ENCODE results near the gene MRPL11. TPM values are rescaled to one million over a fixed set of nuclear protein-coding genes. Genes with fewer than 3 reads are reported as not detected.

The MRPL11 gene
- total RNA-seq, 1 experiment from 2014 or later: 69.1 TPM

- intact Hi-C loops (cut with micrococcal nuclease): no loop called here
- no peaks in the 10 kb centered on the region for H3K4me1 Mint-ChIP-seq (ENCODE audit: insufficient read depth, unreplicated experiment)
- POLR2A ChIA-PET: interaction anchor here (1.3 kb wide), 1 partner anchor 31 kb away, joined by 4 read pairs; the partner anchor contains the start of gene MRPL11
- no TSS peak for BruUV-seq (replicated peaks)
- H3K27me3 Mint-ChIP-seq (ENCODE audit: insufficient read depth, unreplicated experiment): no peaks in the 10 kb centered on the region
- no peak overlapping the region for H3K4me3 Mint-ChIP-seq (ENCODE audit: unreplicated experiment)
- peaks cover 18% of the 10 kb centered on the region for H3K36me3 Mint-ChIP-seq (ENCODE audit: insufficient read depth, unreplicated experiment)
- CTCF ChIA-PET: interaction anchor here (0.6 to 1.4 kb wide), 2 partner anchors 8 to 673 kb away, joined by 3 to 9 read pairs; no protein-coding TSS in a partner anchor
- no peak overlapping the region for H3K27ac Mint-ChIP-seq (ENCODE audit: low read depth, unreplicated experiment)
- TF ChIP-seq, protein P1, sequence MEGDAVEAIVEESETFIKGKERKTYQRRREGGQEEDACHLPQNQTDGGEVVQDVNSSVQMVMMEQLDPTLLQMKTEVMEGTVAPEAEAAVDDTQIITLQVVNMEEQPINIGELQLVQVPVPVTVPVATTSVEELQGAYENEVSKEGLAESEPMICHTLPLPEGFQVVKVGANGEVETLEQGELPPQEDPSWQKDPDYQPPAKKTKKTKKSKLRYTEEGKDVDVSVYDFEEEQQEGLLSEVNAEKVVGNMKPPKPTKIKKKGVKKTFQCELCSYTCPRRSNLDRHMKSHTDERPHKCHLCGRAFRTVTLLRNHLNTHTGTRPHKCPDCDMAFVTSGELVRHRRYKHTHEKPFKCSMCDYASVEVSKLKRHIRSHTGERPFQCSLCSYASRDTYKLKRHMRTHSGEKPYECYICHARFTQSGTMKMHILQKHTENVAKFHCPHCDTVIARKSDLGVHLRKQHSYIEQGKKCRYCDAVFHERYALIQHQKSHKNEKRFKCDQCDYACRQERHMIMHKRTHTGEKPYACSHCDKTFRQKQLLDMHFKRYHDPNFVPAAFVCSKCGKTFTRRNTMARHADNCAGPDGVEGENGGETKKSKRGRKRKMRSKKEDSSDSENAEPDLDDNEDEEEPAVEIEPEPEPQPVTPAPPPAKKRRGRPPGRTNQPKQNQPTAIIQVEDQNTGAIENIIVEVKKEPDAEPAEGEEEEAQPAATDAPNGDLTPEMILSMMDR (IDR thresholded peaks at IDR 0.05; ENCODE audit: unreplicated experiment): no peak
- no peaks in the 10 kb centered on the region for H3K9me3 Mint-ChIP-seq (ENCODE audit: unreplicated experiment)
- no peak for DNase-seq (ENCODE audit: unreplicated experiment)
Measured at GRCh38 chr11:66470015-66470414, 31.4 kb upstream of the MRPL11 start.

DNA sequence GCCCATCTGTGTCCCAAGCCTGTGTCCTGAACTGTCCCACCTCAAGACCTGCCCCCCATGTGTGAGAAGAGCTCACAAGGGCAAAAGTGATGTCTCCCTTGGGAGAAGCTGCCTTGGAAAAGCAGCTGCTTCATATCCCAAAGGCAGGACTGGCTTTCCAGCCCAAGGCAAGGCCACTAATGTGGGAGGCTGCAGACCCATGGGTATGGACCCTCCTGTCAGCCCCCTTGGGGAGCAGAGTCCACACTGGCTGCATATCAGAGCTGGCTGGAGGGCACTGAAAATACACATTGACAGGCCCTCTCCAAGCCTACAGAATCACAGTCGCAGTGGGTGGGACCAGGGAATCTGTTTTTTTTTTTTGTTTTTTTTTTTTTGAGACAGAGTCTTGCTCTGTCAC lies 30.8 kb upstream of the MRPL11 start:
- intact Hi-C loops (cut with micrococcal nuclease): no loop called here
- POLR2A ChIA-PET: interaction anchor here (1.3 to 5.3 kb wide), 2 partner anchors 10 to 31 kb away, joined by 4 to 65 read pairs; partner anchors contain the start of genes DPP3 and MRPL11
- CTCF ChIA-PET: interaction anchor here (0.6 to 1.4 kb wide), 5 partner anchors 9 to 673 kb away, joined by 3 to 9 read pairs (median 5); no protein-coding TSS in a partner anchor
- DNase-seq (ENCODE audit: unreplicated experiment): no peak
- Mint-ChIP-seq H3K4me3 (ENCODE audit: unreplicated experiment) (peak overlapping the region; percentile 29), H3K36me3 (ENCODE audit: insufficient read depth, unreplicated experiment) (peaks cover 18% of the 10 kb centered on the region), H3K27me3 (ENCODE audit: insufficient read depth, unreplicated experiment) (no peaks in the 10 kb centered on the region), H3K9me3 (ENCODE audit: unreplicated experiment) (no peaks in the 10 kb centered on the region), H3K4me1 (ENCODE audit: insufficient read depth, unreplicated experiment) (no peaks in the 10 kb centered on the region), H3K27ac (ENCODE audit: low read depth, unreplicated experiment) (peak overlapping the region; percentile 77)
- TF ChIP-seq, protein P1 (IDR thresholded peaks at IDR 0.05; ENCODE audit: unreplicated experiment): no peak
- no TSS peak for BruUV-seq (replicated peaks)

DNA sequence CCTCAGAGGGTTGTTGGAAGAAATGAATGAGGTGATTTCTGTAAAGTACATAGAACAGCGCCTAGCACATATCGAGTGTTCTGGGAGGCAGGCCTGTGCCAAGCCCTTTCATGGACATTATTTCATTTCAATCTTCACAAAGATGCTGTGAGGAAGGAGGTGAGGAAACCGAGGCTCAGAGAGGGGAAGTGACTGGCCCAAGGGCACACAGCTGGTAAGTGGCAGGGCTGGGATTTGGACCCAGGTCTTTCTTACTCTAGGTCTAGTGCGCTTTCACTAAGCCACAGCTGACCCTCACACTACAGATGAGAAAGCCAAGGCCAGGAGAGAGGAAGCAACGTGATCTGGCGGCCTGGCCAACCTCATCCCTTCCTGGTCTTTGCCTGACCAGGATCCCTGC lies 30.0 kb upstream of the MRPL11 start:
- H3K36me3 Mint-ChIP-seq (ENCODE audit: insufficient read depth, unreplicated experiment): peaks cover 18% of the 10 kb centered on the region
- intact Hi-C loops (cut with micrococcal nuclease): no loop called here
- H3K27ac Mint-ChIP-seq (ENCODE audit: low read depth, unreplicated experiment): peak overlapping the region; percentile 77
- peak overlapping the region; percentile 62 for H3K4me3 Mint-ChIP-seq (ENCODE audit: unreplicated experiment)
- no peaks in the 10 kb centered on the region for H3K27me3 Mint-ChIP-seq (ENCODE audit: insufficient read depth, unreplicated experiment)
- ChIA-PET CTCF (interaction anchor here (0.6 to 1.4 kb wide), 6 partner anchors 10 to 239 kb away, joined by 3 to 9 read pairs (median 4); no protein-coding TSS in a partner anchor), POLR2A (interaction anchor here (1.3 to 5.3 kb wide), 2 partner anchors 11 to 30 kb away, joined by 4 to 65 read pairs; partner anchors contain the start of genes DPP3 and MRPL11)
- BruUV-seq (replicated peaks): no TSS peak
- H3K9me3 Mint-ChIP-seq (ENCODE audit: unreplicated experiment): no peaks in the 10 kb centered on the region
- TF ChIP-seq, protein P1 (IDR thresholded peaks at IDR 0.05; ENCODE audit: unreplicated experiment): no peak
- H3K4me1 Mint-ChIP-seq (ENCODE audit: insufficient read depth, unreplicated experiment): no peaks in the 10 kb centered on the region
- no peak for DNase-seq (ENCODE audit: unreplicated experiment)

DNA sequence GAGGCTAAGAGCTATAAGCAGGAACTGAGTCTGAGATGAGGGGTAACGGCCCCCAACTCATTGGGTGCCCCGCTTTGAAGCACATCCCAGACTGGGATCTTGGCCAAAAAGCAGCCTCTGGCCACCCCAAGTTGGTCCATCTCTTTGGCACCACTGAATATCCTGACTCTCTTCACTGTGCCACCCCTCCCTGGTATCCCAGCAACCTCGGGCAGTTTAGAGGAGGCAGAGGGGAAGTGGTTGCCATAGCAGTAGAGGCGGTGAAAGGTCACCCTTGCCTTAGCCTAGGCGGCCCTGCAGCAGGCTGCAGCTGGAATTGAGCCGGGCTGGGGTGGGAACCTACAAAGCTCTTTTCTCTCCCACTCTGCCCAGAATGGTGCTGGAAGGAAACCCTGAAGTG lies 29.1 kb upstream of the MRPL11 start:
- no peaks in the 10 kb centered on the region for H3K27me3 Mint-ChIP-seq (ENCODE audit: insufficient read depth, unreplicated experiment)
- H3K27ac Mint-ChIP-seq (ENCODE audit: low read depth, unreplicated experiment): peak overlapping the region; percentile 5
- DNase-seq (ENCODE audit: unreplicated experiment): no peak
- intact Hi-C loops (cut with micrococcal nuclease): no loop called here
- H3K4me3 Mint-ChIP-seq (ENCODE audit: unreplicated experiment): peak overlapping the region; percentile 75
- CTCF ChIA-PET: interaction anchor here (0.6 to 0.7 kb wide), 2 partner anchors 119 to 135 kb away, joined by 3 to 5 read pairs; no protein-coding TSS in a partner anchor
- no TSS peak for BruUV-seq (replicated peaks)
- TF ChIP-seq, protein P1 (IDR thresholded peaks at IDR 0.05; ENCODE audit: unreplicated experiment): no peak
- H3K36me3 Mint-ChIP-seq (ENCODE audit: insufficient read depth, unreplicated experiment): peaks cover 16% of the 10 kb centered on the region
- H3K9me3 Mint-ChIP-seq (ENCODE audit: unreplicated experiment): no peaks in the 10 kb centered on the region
- H3K4me1 Mint-ChIP-seq (ENCODE audit: insufficient read depth, unreplicated experiment): no peaks in the 10 kb centered on the region
- POLR2A ChIA-PET: interaction anchor here (1.0 to 5.3 kb wide), 4 partner anchors 8 to 43 kb away, joined by 3 to 65 read pairs (median 6); partner anchors contain the start of genes BBS1, DPP3 and MRPL11

Data from MCF 10A (cell line).